Skeletal muscle tissue (tissue), 4 donors: ENCODE measurements around the gene ACADL. TPM values are rescaled to one million over a fixed set of nuclear protein-coding genes. Genes with fewer than 3 reads are reported as not detected.
A peak's percentile ranks its signal among the peaks of the same experiment; 100 is the strongest.

ENCODE experiments used
- H3K27ac ChIP-seq: one replicate; pipeline ENCODE4 v1.7.0; 2013; ENCODE audit warnings: mild to moderate bottlenecking, low read depth, low read length, inconsistent platforms
- H3K27me3 ChIP-seq, 3 donors: one replicate each; pipeline ENCODE4 v1.7.0; 2013; ENCODE audit warnings: low read length in 3 of 3; ENCODE audit not compliant: control insufficient read depth in 3 of 3, insufficient read depth in 3 of 3
- H3K36me3 ChIP-seq, 3 donors: one replicate each; pipeline ENCODE4 v1.7.0; 2013; ENCODE audit warnings: low read length in 3 of 3; ENCODE audit not compliant: control insufficient read depth in 3 of 3, insufficient read depth in 3 of 3
- H3K4me1 ChIP-seq, 3 donors: one replicate each; pipeline ENCODE4 v1.7.0; 2013; ENCODE audit warnings: low read length in 3 of 3, mild to moderate bottlenecking in 3 of 3; ENCODE audit not compliant: control insufficient read depth in 3 of 3, insufficient read depth in 3 of 3
- H3K4me3 ChIP-seq, 3 donors: one replicate each; pipeline ENCODE4 v1.7.0; 2013; ENCODE audit warnings: low read length in 3 of 3
- H3K9ac ChIP-seq, 3 donors: one replicate each; pipeline ENCODE4 v1.7.0; 2013; ENCODE audit warnings: low read length in 3 of 3, mild to moderate bottlenecking in 3 of 3, moderate library complexity in 2 of 3, low read depth in 1 of 3
- H3K9me3 ChIP-seq, 3 donors: one replicate each; pipeline ENCODE4 v1.7.0; 2013; ENCODE audit warnings: low read length in 3 of 3; ENCODE audit not compliant: control insufficient read depth in 3 of 3
- total RNA-seq: library from RNA; depleted of rRNA; stranded (reverse); fragments of >200 nt; gene quantifications from one replicate; pipeline ENCODE4 v1.2.3, GENCODE V29; 2014
- donor health status: Osteomylitis.

ACADL gene
- 4.7 TPM for total RNA-seq

DNA sequence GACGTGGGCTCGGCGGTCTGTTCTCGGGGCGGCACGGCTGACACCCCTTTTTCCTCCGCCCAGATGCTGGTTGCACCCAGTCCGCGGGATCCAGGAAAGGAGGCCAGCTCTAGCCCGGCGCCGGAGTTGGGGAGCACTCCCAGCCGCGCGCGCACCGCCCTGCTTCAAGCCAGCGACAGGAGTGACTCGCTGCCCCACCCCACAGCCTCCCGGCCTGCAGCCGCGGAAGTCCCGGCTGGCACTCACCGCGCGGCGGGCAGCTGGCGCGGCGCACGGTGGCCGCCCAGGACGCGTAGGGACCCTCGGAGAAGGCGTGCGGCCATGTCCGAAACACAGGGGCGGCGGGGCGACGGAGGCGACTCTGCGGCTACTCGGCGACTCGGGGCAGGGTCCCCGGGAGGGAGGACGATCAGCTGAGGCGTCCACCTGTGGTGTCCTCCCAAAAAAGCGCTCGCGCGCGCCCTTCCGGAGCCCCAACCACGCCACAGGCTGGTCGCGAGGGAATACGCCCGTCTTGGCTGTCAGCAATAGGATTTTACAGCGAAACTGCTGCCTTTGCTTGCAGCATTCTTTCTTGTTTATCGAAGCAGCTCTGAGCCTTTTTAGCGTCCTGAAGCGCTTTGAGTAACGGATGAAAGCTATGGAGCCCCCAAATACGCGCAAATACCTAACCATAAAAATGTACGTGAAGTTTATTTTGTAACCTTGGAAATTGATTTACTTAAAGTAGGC lies at the start of gene ACADL:
ACADL (minus strand) TSS at position 507 of the 732 bp plus-strand sequence; CDS start at position 323, 184 bp downstream.
- H3K4me3 ChIP-seq: peak within 1 kb of the TSS; percentile 84 to 85 (median 85)
- no peaks in the 10 kb centered on the region for H3K36me3 ChIP-seq
- H3K9ac ChIP-seq: peak within 1 kb of the TSS; percentile 79 to 86 (median 86)
- peaks cover 0 to 9% (median 6%) of the 10 kb centered on the region in 3 donors for H3K27me3 ChIP-seq
- peaks cover 0 to 8% (median 7%) of the 10 kb centered on the region in 3 donors for H3K4me1 ChIP-seq
- peak within 1 kb of the TSS; percentile 55 for H3K27ac ChIP-seq
- no peaks in the 10 kb centered on the region for H3K9me3 ChIP-seq

DNA sequence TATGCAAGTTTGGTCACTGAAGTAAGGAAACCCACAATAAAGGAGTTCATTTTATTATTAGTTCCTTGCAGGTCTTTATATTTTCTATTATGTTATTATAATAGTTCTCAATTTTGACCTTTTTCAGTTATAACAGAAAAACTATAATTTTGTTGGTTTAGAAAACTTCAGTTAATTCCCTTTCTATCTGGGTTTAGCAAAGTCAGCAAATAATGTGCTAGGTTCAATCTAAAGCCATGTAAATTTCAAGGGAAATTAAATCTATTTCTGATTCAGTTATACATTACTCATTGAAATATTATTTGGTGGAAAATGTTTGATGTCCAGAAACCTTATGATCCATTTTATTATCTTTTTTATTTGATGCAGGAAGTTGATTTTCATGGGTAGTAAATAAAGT lies 46.1 kb upstream of the ACADL start:
- Histone ChIP-seq H3K27me3 (no peaks in the 10 kb centered on the region), H3K9me3 (no peaks in the 10 kb centered on the region)

DNA sequence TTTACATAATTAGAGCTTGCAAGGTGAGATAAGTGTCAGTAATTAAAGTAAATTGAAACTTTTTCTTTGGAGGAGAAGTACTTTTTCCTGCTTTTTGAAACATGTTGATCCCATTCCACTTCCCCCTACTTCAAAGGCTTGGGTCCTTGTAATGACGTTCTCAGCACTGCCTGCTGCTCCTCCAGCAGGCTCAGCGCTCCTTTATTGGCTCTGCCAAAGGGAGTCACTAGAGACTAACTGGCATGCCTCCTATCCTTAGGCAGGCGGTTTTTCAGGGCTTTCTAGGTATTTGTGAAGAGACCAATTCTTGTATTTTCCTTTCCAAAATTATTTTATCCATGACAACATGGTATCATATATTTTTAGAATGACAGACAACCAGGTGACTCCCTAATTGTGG lies 43.9 kb upstream of the ACADL start:
- Histone ChIP-seq H3K27ac (no peak overlapping the region), H3K9ac (no peak overlapping the region), H3K27me3 (no peaks in the 10 kb centered on the region), H3K9me3 (no peaks in the 10 kb centered on the region), H3K4me3 (no peak overlapping the region), H3K36me3 (no peaks in the 10 kb centered on the region), H3K4me1 (no peaks in the 10 kb centered on the region)

More for the DNA sequence above, 46.1 kb upstream of the ACADL start:
- Histone ChIP-seq H3K27ac (no peak overlapping the region), H3K4me3 (no peak overlapping the region), H3K4me1 (no peaks in the 10 kb centered on the region), H3K9ac (no peak overlapping the region), H3K36me3 (no peaks in the 10 kb centered on the region)

DNA sequence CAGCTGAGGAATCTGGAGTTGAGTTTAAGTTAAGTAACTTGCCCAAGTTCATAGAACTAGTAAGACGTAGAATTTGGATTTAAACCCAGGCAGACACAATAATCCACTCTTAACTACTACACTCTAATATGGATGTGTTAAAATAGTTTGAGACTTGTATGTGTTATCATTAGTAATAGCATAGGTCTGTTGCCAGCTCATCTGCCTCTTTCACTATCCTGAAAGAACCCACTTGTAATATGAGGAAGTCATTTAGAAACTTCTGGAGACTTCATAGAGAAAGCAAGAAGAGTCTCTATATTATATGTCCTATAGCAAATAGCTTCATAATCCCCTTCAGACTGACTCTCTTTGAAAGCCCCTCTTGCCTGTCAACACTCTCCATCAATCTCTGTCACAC lies 43.0 kb upstream of the ACADL start:
- Histone ChIP-seq H3K36me3 (no peaks in the 10 kb centered on the region), H3K9ac (no peak overlapping the region), H3K4me1 (no peaks in the 10 kb centered on the region), H3K27me3 (no peaks in the 10 kb centered on the region), H3K4me3 (no peak overlapping the region), H3K27ac (no peak overlapping the region), H3K9me3 (no peaks in the 10 kb centered on the region)

DNA sequence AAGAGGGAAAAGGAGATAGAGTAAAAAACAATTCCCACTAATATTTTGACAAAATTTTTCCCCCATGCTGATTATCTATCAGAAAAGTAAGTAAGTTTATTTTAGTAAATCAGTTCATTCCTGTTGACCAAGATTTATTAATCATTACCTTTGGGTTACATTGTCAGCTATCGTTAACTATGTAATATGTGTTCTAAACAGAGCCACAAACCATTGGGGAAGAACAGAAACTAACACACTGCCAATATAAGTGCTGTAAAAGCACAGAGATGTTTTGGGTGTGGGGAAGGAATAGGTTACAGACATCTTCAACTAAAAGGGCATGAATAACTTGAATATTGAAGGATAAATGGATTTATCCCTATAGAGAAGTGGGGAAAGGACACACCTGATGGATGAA lies 42.5 kb upstream of the ACADL start:
- no peaks in the 10 kb centered on the region for H3K36me3 ChIP-seq
- H3K27ac ChIP-seq: no peak overlapping the region
- H3K4me3 ChIP-seq: no peak overlapping the region
- H3K4me1 ChIP-seq: no peaks in the 10 kb centered on the region
- no peaks in the 10 kb centered on the region for H3K9me3 ChIP-seq
- no peaks in the 10 kb centered on the region for H3K27me3 ChIP-seq
- H3K9ac ChIP-seq: no peak overlapping the region

DNA sequence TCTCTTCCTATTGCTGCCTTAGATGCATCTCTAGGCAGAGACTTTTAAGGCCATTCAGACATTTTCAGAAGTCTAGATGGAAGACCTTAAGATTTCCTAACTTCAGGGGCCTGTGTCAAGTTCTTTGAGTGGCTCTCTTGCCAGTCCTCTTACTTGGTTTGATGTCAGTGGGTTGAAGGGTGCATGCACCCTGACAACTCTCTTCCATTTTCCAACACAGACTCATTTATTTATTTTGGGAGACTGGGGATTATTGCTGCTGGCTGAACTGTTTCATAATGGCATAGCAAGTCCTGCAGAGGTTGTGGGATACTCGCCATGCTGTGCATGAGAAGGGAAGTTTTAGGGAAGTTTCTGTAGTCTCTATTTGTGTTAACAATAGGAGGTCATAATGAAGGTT lies 39.0 kb upstream of the ACADL start:
- no peaks in the 10 kb centered on the region for H3K9me3 ChIP-seq

DNA sequence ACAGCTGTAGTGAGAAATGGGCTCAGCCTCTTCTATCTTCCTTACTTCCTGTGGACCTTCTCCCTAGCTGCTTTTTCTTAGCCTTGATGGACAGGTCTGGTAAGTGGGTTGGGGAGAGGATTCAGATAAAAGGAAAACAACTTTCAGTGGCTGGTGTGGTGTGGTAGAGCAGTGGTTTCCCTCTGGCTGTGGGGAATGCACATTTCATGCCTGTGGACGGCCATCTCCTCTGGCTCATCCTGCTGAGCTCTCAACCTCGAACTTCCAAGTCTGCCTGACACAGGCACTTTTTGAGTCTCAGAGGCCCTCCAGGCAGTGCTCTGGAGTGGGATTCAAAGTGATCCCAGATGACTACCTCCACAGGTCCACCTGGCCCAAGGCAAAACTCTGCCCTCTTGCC lies 38.6 kb upstream of the ACADL start:
- H3K9me3 ChIP-seq: no peaks in the 10 kb centered on the region
- no peak overlapping the region for H3K9ac ChIP-seq
- H3K4me1 ChIP-seq: no peaks in the 10 kb centered on the region
- no peaks in the 10 kb centered on the region for H3K36me3 ChIP-seq
- H3K4me3 ChIP-seq: no peak overlapping the region
- no peak overlapping the region for H3K27ac ChIP-seq
- no peaks in the 10 kb centered on the region for H3K27me3 ChIP-seq

More for the DNA sequence above, 39.0 kb upstream of the ACADL start:
- H3K36me3 ChIP-seq: no peaks in the 10 kb centered on the region
- no peaks in the 10 kb centered on the region for H3K27me3 ChIP-seq
- no peak overlapping the region for H3K27ac ChIP-seq
- no peak overlapping the region for H3K9ac ChIP-seq
- H3K4me3 ChIP-seq: no peak overlapping the region
- H3K4me1 ChIP-seq: no peaks in the 10 kb centered on the region

DNA sequence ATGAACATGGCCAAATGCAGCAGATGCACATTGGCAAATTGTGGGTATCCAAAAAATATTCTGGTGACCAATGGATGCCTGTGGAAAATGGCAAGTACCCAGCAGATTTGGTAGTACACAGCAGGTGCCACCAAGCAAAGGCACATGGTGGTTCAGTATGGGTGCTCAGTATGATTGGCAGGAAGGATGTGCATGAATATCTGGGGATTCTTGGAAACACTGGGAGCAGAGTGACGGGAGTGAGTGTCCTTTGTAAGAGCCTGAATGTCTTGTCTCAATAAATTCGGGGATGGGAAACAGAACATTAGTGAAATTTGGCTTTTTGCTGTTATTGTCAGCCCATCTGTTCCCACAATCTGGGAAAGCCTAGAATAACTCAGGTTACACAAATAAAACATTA lies 36.8 kb upstream of the ACADL start:
- Histone ChIP-seq H3K27me3 (no peaks in the 10 kb centered on the region), H3K4me1 (no peaks in the 10 kb centered on the region), H3K27ac (no peak overlapping the region), H3K4me3 (no peak overlapping the region), H3K9ac (no peak overlapping the region), H3K36me3 (no peaks in the 10 kb centered on the region), H3K9me3 (no peaks in the 10 kb centered on the region)

DNA sequence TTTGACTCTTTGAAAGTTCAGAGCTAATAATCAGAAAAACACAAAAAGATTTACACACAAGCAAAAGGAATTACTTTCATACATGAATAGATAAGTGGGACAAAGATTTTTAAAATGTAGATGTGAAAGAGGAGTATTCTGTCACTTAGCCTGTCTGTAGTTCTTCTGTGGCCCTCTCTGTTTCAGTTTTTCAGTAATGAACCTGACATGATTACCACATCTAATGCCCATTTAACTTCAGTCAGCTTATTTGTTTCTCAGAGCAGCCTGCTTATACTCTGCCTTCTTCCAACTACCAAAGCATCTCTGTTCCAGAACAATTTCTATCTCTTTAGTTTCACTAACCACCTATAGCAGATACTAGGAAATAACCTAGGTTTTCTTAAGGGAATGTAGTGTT lies 34.4 kb upstream of the ACADL start:
- no peak overlapping the region for H3K27ac ChIP-seq
- H3K27me3 ChIP-seq: no peaks in the 10 kb centered on the region
- no peaks in the 10 kb centered on the region for H3K36me3 ChIP-seq
- H3K4me3 ChIP-seq: no peak overlapping the region
- no peaks in the 10 kb centered on the region for H3K4me1 ChIP-seq
- no peak overlapping the region for H3K9ac ChIP-seq
- no peaks in the 10 kb centered on the region for H3K9me3 ChIP-seq

DNA sequence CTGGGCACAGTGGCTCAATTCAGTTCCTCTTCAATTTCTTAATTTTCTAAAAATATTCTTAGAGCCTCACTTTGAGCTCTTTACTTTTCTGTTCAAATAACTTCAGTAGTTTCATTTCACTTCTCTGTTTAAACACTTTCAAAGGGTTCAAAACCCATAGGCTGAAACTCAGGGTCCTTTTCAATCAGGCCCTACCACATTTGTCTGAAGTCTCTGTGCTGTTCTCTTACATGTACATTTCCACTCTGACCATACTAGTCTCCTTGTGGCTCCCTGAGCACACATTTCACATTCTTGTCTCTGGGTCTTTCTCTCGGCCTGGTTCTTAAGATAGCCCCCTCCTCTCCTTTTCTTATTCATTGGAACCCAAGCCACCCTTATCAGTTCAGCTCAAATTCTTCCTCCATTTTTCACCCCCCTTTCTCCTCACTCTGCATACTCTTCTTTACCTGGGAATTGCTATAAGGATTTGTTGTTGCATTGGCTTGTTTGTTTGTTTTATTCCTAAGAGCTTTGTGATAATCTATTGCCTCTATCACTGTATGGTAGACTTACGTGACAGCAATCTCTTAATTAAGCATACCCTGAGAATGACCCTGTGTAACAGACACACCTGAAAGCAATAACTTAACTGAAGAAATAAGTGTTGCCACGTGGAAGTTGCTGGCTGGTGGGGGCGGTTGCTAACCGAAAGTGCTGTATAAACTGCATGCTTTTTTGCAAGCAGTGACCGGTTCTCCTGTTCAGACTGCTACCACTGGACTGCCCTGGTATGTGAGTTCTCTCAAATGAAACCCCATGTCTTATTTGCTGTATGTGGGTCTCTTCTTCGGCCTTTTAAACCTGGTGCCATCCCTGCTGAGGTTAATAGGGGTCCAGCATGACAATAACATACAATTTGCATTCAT lies 27.7 kb upstream of the ACADL start:
- no peak overlapping the region for H3K27ac ChIP-seq
- no peaks in the 10 kb centered on the region for H3K27me3 ChIP-seq
- H3K4me1 ChIP-seq: no peaks in the 10 kb centered on the region
- no peaks in the 10 kb centered on the region for H3K9me3 ChIP-seq
- H3K9ac ChIP-seq: peak overlapping the region in 1 of 3 donors; percentile 11
- peak overlapping the region in 1 of 3 donors; percentile 4 for H3K4me3 ChIP-seq
- no peaks in the 10 kb centered on the region for H3K36me3 ChIP-seq
